HG03095 (cell line): ENCODE measurements around the gene SLC5A1.

Experiments used
- ATAC-seq: cut with Tn5 transposase; IDR thresholded peaks from one replicate; pipeline ENCODE4 v1.9.1; 2021; ENCODE audit warnings: moderate library complexity; ENCODE audit not compliant: unreplicated experiment

The SLC5A1 gene

GRCh38 chr22:32050678-32051515 lies 7.8 kb downstream of the SLC5A1 start:
- no peak for ATAC-seq

DNA sequence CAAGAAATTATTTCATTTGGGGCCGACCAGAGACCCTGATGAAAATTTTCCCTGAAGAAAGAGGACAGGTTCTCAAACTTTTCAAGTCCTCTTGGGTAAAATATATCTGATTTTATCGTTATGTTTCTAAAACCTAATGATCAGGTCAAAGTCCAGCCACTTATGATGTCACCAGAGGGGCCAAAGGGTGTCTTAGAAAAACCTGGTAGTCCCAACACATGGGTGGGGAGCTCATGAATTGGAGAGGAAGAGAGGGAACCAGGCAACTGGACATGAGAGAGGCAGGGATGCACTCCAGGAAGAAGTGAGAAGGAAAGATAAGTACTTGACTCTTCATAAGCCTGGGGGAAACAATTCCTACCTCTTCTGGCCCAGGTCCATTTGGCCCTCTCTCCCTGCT lies 9.2 kb downstream of the SLC5A1 start:
- no peak for ATAC-seq

DNA sequence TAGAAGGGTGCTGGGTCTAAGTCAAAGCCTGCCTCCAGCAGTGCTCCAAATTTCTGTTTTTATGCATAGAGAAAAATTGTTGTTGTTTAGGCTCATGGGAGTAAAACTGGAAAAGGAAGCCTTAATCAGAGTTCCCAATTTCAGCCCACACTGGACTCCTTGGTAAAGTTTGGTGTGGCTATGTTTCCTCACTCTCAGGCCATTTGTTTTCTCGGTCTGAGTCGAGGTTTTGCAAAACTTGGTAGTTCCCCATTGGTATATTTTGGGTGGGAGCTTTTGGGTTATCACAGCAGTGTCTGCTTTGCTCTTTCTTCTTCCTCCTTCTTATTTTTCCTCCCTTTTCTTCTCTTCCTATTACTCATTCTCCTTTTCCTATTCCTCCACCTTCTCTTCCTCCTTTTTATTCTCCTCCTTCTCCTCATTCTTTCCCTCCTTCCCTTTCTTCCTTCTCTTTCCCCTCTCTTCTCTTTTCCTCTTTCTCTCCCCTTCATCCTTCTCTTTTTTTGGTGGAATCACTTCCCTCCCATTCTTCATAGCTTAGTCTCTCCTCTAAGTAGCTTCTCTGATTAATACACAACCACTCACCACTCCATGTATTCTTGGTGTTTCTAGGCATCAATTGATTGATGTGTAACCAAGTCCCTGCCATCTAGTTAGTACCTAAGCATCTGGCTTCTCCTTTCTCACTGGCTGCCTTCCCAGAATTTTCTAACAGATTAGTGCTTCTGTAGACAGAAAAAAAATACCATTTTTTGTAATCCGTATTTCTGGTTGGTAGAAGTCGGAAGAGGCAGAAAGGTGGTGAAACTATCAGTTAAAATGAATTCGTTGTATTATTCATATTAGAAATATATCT lies 10.1 kb downstream of the SLC5A1 start:
- ATAC-seq: no peak

- ATAC-seq: no peak
These were observed 12.0 kb downstream of the SLC5A1 start for GRCh38 chr22:32055069-32055468.

DNA sequence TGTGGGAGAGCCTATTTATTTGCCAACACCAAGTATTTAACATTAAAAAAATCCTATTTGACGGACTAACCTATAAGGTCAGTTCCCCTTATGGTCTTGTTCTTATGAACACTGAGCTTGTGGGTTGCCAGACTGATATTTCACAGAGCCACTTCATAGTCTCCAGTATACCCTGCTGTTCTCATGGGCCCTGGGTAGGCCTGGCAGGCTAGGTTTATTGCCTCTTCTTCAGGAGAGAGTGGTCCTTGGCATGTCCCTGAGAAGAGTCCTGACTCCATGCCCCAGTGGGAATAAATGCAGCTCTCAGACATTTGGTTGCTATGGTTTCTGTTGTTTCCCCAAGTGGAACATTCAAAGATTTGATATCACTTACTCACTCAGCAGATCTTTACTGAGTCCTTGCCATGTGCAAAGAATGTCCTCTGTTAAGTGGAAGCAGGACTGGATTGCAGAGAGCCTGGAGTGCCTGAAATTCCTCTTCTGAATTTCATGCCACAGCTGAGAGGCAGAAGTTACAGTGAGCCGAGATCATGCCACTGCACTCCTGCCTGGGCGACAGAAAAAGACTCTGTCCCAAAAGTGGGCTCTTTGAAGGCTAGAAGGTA lies 15.7 kb downstream of the SLC5A1 start:
- no peak for ATAC-seq

- no peak for ATAC-seq
These were observed 16.4 kb downstream of the SLC5A1 start for GRCh38 chr22:32059426-32059825.

DNA sequence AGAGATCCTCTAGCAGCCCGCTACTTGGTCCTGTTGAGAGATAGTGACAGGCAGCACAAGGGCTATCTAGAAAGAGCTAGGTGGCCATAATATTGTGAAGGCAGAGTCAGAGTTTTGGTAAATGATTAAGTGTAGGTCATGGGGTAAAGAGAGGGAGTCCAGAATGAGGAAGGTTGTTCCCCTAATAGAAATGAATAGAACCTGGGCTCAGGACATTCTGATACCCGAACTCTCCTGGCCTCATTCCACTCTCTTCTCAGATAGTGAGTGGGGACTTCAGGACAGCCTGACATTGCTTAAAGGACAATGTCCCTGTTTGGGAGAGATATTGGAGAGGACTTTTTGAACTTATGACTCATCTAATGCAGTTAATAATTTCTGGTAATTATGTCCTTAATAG lies 20.6 kb downstream of the SLC5A1 start:
- ATAC-seq: no peak

GRCh38 chr22:32066820-32067219 lies 23.8 kb downstream of the SLC5A1 start:
- ATAC-seq: no peak

- ATAC-seq: no peak
These were observed 24.6 kb downstream of the SLC5A1 start for GRCh38 chr22:32067613-32068012.

- ATAC-seq: no peak
These were observed 26.7 kb downstream of the SLC5A1 start for GRCh38 chr22:32069579-32070372.

DNA sequence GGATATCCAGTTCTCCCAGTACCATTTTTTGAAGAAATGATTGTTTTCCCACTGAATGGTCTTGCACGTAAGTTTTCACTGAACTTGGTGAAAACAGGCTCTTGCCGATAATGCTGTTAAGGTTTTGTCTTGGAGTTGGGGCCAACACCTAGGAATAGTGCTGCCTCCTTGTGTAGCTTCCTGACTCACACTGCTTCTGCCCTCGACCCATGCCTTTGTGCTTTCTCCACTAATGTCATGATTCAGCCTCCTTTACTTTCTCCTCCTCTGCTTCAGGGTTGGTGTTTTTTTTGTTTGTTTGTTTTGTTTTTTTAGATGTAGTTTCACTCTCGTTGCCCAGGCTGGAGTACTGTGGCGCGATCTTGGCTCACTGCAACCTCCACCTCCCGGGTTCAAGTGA lies 30.2 kb downstream of the SLC5A1 start:
- ATAC-seq: no peak

DNA sequence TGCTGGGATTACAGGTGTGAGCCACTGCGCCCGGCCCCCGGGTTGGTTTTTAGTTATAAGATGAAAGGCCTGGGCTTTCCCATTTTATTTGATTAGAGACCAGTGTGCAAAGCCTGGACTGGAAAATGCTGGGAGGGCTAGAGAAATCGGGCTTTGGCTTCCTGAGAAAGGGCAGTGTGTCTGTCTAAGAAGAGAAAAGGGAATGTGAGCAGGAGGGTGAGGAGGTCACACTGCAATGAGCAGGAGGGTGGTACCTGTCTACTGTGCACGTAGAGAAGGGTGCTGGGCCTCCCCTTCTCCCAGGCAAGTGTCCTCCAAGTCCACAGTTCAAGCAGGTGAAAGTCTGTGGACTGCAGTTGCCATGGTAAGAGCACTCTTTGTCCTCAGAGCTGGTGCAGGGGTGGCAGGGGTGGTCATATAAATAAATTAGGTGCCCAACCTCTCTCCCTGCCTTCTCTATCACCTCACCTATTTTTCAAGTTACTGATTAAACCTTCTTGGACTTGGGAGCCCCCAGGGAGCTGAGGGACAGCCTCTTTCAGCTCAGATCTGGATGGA lies 30.8 kb downstream of the SLC5A1 start:
- no peak for ATAC-seq

DNA sequence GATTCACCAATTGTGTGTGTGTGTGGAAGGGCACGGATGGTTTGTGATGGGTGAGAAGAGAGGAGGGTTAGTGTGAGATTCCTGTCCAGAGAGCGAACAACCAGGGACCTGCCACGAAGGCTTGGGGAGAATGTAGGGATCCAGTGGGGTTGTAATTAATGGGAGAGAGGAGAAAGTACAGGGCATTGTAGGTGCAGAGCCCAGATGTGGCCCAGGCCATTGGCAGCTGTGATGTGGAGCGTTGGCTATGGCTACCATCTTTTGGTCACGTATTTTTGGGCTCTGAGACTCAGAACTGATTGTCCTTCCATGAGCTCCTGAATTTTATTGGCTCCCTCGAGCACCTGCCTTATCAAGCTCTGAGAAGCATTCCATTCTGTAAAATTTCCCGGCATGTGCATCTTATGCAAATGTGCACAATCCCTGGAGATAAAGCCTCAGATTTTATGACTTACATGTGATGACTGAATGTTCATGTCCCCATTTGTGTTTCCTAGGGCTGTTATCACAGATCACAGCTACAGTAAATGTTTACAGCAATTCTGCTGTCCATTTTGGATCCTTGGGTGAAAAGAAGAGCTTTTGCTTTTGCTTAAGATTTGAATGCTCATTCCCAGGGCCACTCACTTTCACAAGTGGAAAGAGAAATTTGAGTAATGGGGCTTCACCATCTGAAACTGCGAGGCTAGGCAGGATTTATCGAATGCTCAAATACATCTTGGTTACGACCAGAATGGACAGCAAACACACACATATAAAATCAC lies 33.1 kb downstream of the SLC5A1 start:
- ATAC-seq: no peak

- no peak for ATAC-seq
These were observed 33.7 kb downstream of the SLC5A1 start for GRCh38 chr22:32076761-32077084.

DNA sequence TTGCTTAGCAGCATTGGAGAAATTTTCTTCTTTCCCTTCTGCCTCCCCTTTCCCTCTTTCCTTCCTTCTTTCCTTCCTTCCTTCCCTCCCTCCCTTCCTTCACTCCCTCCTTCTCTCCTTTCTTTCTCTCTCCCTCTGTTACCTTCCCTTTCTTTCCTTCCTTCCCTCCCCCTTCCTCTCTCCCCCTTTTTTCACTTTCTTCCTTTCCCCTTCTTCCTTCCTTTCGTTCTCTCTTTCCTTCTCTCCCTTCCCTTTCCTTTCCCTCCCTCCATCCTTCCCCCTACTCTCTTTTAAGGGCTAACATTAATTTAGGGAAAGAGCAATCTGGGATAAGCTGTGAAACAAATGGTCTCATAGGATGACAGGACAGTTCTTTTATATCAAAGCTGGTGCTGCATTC lies 34.1 kb downstream of the SLC5A1 start:
- no peak for ATAC-seq

DNA sequence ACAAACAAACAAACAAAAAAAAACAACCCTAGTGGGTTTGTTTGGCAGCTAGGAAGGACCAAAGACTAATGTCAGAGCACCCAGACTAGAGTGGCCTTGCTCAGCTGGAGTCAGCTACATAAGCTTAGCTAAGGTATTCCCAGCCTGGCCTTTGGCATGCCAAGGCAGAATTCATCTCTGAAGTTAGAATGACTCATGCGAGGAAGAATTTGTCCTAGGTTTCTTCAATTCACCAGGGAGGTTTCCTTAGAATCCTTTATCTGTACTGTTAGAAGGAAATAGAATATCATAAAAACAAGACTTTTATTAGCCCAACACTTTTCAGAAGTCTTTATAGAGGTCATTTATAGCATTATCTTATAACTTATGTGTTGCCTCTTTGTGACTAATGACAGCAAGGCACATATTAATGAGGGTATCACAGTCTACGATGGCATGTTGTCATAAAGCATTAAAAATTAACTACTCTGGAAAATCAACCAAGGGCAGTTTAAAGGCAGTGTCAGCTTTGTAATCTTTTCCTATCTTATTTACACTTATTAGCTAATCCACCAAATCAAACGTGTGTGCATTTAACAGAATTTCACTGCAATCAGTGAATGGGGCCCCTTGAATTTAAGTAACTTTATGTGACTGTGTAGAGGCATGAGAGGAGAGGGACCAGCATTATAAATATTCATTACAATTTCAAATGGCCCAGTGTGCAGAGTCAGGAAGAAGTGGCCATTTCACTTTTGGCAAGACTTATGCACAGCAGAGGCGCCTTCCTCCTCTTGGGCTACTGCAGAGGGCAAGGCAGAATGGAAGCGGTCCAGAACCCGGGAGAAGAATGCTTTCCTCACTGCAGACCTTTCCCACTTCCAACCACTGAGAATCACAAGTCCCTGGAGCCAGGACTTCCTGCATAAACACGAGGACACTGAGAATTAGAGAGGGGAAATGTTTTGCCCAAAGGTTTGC lies 36.3 kb downstream of the SLC5A1 start:
- ATAC-seq: no peak

DNA sequence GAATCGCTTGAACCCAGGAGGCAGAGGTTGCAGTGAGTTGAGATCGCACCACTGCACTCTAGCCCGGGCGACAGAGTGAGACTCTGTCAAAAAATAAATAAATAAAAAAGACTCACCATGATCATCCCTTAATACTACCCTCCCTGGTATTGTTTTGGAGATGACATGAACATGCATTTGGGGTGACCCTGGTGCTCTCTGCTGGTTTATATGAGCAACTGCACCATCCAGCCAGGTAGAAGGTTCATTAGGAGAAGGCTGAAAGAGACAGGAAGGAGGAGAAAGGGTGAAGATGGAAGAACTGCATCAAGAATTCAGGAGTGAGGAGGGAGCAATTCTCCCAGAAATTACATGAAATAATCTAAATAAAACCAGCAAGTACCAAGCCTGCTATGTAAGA lies 37.8 kb downstream of the SLC5A1 start:
- no peak for ATAC-seq

- no peak for ATAC-seq
These were observed 39.3 kb downstream of the SLC5A1 start for GRCh38 chr22:32082331-32082730.

DNA sequence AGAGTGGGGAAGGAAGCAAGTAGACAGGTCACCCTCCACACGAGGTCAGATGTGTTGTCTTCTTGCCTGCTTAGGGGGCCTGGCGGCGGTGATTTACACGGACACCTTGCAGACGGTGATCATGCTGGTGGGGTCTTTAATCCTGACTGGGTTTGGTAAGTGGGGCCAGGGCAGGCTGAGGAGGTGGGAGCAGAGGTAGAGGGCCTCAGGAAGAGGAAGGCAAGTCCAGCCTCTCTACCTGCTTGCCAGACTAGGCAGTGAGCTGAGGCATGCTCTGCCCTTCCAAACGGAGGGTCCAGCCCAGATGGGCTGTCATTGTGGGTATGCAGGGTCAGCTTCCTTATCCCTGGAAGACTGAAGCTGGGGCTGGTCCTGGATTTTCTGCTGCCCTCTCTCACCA lies 39.9 kb downstream of the SLC5A1 start:
- ATAC-seq: no peak
